Measurements from ENCODE around the gene CUL1. TPM values are rescaled to one million over a fixed set of nuclear protein-coding genes. Genes with fewer than 3 reads are reported as not detected.
"Not testable (repeated sequence)": the region's sequence is repeated elsewhere in the genome, so short reads cannot be mapped to it uniquely, and the experiment has no call there.

CUL1 gene
- total RNA-seq, 2 donors from 2014 or later: 34.9 to 37.2 TPM

GRCh38 chr7:148694631-148695030, 4.1 kb upstream of the CUL1 start:
- no peak for ATAC-seq
- no peak for DNase-seq
- intact Hi-C loops (cut with DNase I, micrococcal nuclease): no loop called here

- no peak for ATAC-seq
- intact Hi-C loops (cut with DNase I, micrococcal nuclease): no loop called here
- no peak for DNase-seq
These were observed 2.8 kb upstream of the CUL1 start for GRCh38 chr7:148695953-148696352.

DNA sequence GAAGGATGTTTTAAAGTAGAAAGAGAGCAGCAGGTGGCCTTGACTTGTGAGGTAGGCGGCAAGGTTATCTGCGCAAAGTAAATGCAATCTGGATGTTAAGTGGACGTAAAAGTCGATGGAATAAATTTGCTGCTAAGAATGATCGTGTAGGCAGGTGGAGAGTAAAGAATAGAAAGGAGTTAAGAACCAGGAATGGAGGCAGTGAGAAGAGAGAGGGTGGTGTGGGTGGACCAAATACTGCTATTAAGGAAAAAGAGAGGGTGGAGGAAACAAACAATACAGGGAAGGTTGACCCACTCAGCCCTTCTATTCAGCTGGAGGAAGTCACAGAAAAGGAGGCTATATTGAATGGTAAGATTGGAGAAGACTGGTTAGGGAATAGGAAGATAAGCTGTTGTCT, 1.9 kb upstream of the CUL1 start:
- intact Hi-C loops (cut with DNase I, micrococcal nuclease): no loop called here
- DNase-seq: no peak

DNA sequence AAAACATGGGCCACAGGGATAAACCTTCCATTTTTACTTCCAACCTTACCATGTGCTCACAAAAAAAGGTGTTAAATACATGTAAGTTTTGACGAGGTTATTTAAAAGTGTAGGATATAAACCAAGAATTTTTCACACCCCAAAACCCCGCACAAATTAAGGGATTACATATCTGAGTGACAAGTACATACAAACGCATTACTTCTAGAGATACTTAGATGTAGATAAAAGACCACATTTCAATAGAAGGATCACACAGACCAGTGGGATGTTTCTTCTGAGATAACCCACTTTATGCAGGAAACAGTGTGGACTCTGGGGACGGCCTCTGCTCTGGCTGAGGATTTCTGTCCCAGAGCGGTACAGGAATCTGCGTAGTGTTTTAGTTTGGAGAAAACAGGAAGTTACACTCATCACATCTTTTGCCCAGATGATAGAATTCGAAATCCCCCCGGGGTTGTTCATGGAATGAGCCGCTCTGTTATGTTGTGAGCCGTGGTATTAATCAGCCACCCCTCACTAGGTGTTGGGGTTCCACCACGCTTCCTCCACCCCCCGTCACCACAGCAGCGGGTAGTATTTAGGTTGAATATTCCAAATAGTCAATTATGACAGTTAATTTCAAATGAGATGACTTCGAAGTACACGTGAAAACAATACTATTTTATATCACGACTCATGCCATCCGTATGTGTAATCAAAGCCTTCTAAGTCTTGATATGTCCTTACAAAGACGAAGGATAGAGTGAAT, 1.3 kb upstream of the CUL1 start:
- ATAC-seq (no peak), DNase-seq (peak in 1 of 2 donors; percentile 20)
- intact Hi-C loops (cut with DNase I, micrococcal nuclease): no loop called here

More for the DNA sequence above, 1.9 kb upstream of the CUL1 start:
- no peak for ATAC-seq

- intact Hi-C loops (cut with DNase I, micrococcal nuclease): no loop called here
These were observed 701 bp upstream of the CUL1 start for GRCh38 chr7:148698007-148698396.

GRCh38 chr7:148699024-148699781, 500 bp downstream of the CUL1 start:
- intact Hi-C loops (cut with DNase I, micrococcal nuclease): no loop called here
- ATAC-seq (peak; percentile 55), DNase-seq (peak; percentile 30 to 65)

More at GRCh38 chr7:148698007-148698396, 701 bp upstream of the CUL1 start:
- ATAC-seq (no peak), DNase-seq (no peak)

DNA sequence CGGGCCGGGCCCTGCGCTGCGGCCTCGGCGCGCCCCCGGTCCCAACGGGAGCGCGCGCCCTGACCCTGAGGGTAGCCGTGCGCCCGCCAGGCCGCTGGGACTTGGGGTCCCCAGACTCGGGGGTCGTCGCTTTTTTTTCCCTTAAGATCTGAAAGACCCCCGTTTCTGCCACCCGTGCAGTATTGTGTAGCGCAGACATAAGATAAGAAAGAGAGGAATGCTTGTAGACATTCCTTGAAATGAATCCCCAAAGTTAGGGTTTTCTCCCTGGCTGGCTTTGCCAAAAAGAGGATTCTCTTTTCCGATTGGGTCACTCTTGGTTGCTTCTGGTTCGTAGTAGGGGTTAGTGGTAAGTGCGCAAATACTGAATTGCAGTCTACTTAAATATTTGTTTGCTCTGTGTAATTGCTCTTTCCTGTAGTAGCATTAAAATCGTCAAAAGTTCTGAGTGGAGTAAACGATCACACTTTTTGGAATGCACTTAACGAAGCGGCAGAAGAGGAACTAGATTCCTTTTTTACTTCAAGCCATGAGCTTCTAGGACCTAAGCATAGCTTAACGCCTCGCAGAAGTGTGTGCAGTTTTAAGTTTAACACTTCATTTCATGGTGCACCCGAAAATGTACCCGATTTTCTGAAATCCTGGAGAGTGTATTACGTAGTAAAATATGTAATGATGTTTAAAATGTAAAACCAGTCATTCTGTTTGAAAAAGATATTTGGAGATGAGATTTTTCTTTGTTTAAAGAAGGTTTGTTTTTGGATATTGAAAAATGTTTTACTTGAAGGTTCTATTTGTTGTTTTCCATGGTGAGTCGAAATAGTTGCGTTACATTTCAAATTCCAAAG, 1.3 kb downstream of the CUL1 start:
- DNase-seq (no peak), ATAC-seq (peak; percentile 48)
- intact Hi-C loops (cut with DNase I, micrococcal nuclease): no loop called here

DNA sequence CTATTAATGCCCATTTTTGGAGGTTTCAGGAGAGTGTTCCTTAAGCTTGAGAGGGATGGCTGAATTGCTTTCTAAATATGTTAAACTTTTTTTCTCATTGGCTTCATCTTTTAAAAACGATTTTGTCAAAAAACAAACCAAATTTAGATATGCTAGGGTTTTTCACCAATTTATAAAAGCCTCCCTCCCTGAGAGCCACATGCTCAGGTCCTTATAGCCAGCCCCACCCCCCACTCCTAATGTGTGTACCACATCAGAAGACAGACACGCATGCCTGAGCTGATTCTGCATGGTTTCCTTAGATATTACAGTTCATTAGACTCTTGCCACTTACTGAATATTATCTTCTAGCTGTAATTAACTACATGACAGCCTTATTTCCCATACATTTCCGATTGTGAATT, 2.0 kb downstream of the CUL1 start:
- DNase-seq (peak; percentile 47 to 51), ATAC-seq (no peak)
- intact Hi-C loops (cut with DNase I, micrococcal nuclease): no loop called here

DNA sequence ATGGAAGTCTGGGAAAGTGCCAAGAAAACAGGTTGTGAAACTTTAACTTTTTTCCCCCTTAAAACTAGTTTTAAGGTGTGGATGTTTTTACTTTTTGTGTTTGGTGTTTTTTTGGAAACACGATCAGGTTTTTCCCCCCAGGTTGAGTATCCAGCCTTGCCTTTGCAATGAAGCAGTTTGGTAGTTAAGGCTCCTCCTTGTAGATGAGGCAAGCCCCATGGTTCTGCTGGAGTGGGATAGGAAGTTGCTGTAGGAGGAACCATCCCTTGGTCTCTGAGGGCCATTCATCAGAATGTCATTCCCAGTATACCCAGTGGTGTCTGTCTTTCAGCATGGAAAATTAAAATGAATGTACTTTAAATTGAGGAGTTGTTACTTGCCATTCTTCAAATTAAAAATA, 2.7 kb downstream of the CUL1 start:
- DNase-seq: no peak
- no peak for ATAC-seq
- intact Hi-C loops (cut with DNase I, micrococcal nuclease): no loop called here

DNA sequence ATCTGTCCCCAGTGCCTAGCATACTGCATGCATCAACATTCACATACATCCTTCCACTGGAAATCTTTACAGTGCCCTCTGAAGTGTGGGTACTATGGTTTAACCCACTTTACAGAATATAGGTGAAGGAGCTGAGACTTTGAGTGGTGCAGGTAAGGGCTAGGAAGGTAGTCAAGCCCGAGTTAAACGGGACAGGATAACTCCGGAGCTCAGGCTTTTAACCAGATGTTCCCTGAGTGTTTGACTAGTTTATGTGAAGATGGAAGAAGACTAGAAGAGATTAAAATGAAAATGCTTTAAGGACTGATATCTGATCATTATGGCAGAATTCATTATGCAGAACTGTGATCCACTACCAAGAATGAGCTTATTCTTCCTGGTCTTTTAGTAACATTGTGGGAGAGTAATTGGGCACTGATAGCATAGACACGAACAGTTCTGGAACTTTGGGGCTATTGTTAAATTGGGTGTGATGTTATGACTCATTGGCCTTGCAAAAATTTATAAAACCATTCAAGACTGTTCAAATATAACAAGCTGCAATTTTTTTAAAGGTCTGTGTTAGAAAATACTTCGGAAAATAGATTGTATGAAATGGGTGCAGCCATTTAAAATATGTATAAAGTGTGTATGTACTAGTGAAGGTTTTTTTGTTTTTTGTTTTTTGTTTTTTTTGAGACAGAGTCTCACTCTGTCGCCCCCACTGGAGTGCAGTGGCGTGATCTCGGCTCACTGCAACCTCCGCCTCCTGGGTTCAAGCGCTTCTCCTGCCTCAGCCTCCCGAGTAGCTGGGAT, 4.4 kb downstream of the CUL1 start:
- DNase-seq (no peak), ATAC-seq (no peak)
- intact Hi-C loops (cut with DNase I, micrococcal nuclease): no loop called here

- DNase-seq; ATAC-seq; intact Hi-C loops (cut with DNase I, micrococcal nuclease): not testable (repeated sequence)
These were observed 4.9 kb downstream of the CUL1 start for GRCh38 chr7:148703671-148703962.

- intact Hi-C loops (cut with DNase I, micrococcal nuclease): no loop called here
- DNase-seq: no peak
- no peak for ATAC-seq
These were observed 5.5 kb downstream of the CUL1 start for GRCh38 chr7:148704189-148704588.

- intact Hi-C loops (cut with DNase I, micrococcal nuclease): no loop called here
- DNase-seq (no peak), ATAC-seq (no peak)
These were observed 6.3 kb downstream of the CUL1 start for GRCh38 chr7:148704970-148705369.

DNA sequence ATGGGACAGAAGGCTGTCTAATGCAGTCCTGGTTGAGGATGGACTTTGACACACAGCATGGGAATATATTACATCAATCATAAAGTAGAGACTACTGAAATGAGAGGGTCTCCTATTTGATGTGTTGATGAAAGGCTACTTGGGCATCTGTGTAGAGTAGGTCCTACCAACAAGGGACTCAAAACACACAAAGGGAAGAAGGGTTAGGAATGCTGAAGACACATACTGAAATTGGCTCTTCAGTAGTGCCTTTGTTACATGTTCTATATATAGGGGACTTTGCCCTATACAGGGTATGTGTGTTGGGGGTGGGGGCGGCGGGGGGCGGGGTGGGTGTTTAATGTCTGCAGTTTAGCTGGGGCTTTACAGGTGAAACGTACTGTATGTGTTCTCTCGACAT, 7.7 kb downstream of the CUL1 start:
- intact Hi-C loops (cut with DNase I, micrococcal nuclease): no loop called here
- DNase-seq (no peak), ATAC-seq (peak; percentile 34)

- intact Hi-C loops (cut with DNase I, micrococcal nuclease): no loop called here
- no peak for DNase-seq
- ATAC-seq: no peak
These were observed 9.6 kb downstream of the CUL1 start for GRCh38 chr7:148708026-148708885.

DNA sequence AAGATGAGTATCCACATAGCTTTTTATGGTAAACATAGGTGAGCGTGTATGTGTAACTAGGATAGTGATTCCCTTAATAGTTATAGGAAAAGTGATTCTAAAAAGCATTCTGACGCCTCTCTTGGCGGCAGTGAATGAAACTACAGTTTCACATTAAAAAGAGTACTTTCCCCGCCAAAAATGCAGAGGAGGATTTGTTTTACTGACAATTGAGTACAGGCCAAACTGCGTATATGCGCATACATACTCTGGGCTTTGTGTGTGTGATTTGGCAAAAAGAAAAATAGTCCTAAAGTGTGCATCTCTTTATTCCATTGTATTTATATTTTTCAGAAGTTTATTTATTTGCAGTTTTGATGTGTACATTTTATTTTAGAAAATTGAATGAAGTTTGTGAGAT, 10.3 kb downstream of the CUL1 start:
- DNase-seq: no peak
- intact Hi-C loops (cut with DNase I, micrococcal nuclease): no loop called here
- no peak for ATAC-seq

DNA sequence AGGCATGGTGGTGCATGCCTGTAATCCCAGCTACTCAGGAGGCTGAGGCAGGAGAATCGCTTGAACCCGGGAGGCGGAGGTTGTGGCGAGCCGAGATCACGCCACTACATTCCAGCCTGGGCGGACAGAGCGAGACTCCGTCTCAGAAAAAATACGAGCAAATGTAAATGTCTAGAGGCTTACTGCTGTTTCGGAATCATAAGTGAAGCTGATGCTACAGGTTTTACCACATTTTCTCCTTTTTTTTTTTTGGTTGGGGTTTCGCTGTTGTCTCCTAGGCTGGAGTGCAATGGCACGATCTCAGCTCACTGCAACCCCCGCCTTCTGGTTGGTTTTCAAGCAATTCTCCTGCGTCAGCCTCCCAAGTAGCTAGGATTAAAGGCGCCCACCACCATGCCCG, 11.7 kb downstream of the CUL1 start:
- ATAC-seq; DNase-seq; intact Hi-C loops (cut with DNase I, micrococcal nuclease): not testable (repeated sequence)

All from left colon (tissue), 2 donors.